HepG2 (cell line): ENCODE measurements around the gene ULBP2. TPM values are rescaled to one million over a fixed set of nuclear protein-coding genes. Genes with fewer than 3 reads are reported as not detected.

Experiments
- ATAC-seq: fragments of 200-7000 bp; cut with Tn5 transposase; 3 replicates; pipeline ENCODE4 v1.9.1; 2020; ENCODE audit warnings: mild to moderate bottlenecking, moderate library complexity
- BruUV-seq: library from RNA; stranded (reverse); fragments of 400-500 nt; replicated peaks from 2 replicates; lab custom pipeline; 2021; lab: Mats Ljungman, UMichigan
- CTCF ChIA-PET: fragments of 300-600 bp; formaldehyde crosslinking; extraction: SDS; loops from one replicate; lab custom pipeline; 2021; ENCODE audit warnings: low total read pairs, inconsistent platforms, low intra/inter-chr PET ratio; lab: Yijun Ruan, JAX
- POLR2A ChIA-PET: fragments of 350-600 bp; sonication (Branson Sonifier 250); formaldehyde crosslinking; loops from one replicate; lab custom pipeline; 2020; ENCODE audit warnings: antibody characterized with exemption, inconsistent platforms; lab: Yijun Ruan, JAX
- DNase-seq: peaks from one replicate; pipeline ENCODE4 v3.0.0-alpha.2; 2015; ENCODE audit warnings: low spot score
- FAIRE-seq: peaks from 3 replicates; lab custom pipeline; 2011; peaks lifted over from hg19 to GRCh38; lab: Jason Lieb, UNC
- H2AFZ ChIP-seq: one replicate; pipeline ENCODE4 v1.6.1; 2011; ENCODE audit warnings: low read length, inconsistent platforms
- H3K27ac ChIP-seq: fragments of 300-600 bp; 3 replicates; pipeline ENCODE4 v1.8.0; 2011; ENCODE audit warnings: mixed run types, mild to moderate bottlenecking, mixed read lengths, low read length, inconsistent platforms; ENCODE audit not compliant: insufficient read depth; ENCODE audit errors: extremely low read length
- H3K27me3 ChIP-seq, 2 experiments: fragments of 200-600 bp in 1 of 2; 2 replicates in 1 of 2; 3 replicates in 1 of 2; pipeline versions ENCODE4 v1.6.0 to v1.8.0; 2011; ENCODE audit warnings: low read length in 2 of 2, mild to moderate bottlenecking in 2 of 2, moderate library complexity in 2 of 2, inconsistent platforms in 1 of 2; ENCODE audit not compliant: insufficient read depth in 2 of 2, control insufficient read depth in 1 of 2
- H3K36me3 ChIP-seq, 2 experiments: fragments of 200-600 bp in 1 of 2; replicated peaks in 1 of 2; 2 replicates in 1 of 2; 3 replicates in 1 of 2; pipeline versions ENCODE4 v1.5.1 to v1.8.0; 2011; ENCODE audit warnings: low read length in 2 of 2, inconsistent platforms in 1 of 2; ENCODE audit not compliant: insufficient read depth in 2 of 2, control insufficient read depth in 1 of 2
- H3K4me1 ChIP-seq: 2 replicates; pipeline ENCODE4 v1.5.1; 2012; ENCODE audit warnings: low read length, inconsistent platforms; ENCODE audit not compliant: insufficient read depth
- H3K4me2 ChIP-seq: 2 replicates; pipeline ENCODE4 v1.6.0; 2011; ENCODE audit warnings: low read depth, low read length, inconsistent platforms
- H3K4me3 ChIP-seq, 3 experiments: fragments of 200-600 bp in 1 of 3; sonication (generic), shearing (Covaris generic) in 1 of 3; replicated peaks in 1 of 3; 2 replicates each; pipeline ENCODE4 v1.5.1; 2011 to 2016; ENCODE audit warnings: low read length in 3 of 3, inconsistent platforms in 2 of 3, low read depth in 2 of 3, mild to moderate bottlenecking in 2 of 3, control low read depth in 1 of 3, mixed read lengths in 1 of 3; ENCODE audit not compliant: insufficient read depth in 1 of 3
- H3K79me2 ChIP-seq: one replicate; pipeline ENCODE4 v1.6.1; 2011; ENCODE audit warnings: low read length, inconsistent platforms; ENCODE audit not compliant: insufficient read depth
- H3K9ac ChIP-seq: 2 replicates; pipeline ENCODE4 v1.6.0; 2011; ENCODE audit warnings: mild to moderate bottlenecking, low read depth, low read length, inconsistent platforms; ENCODE audit not compliant: insufficient read depth
- H3K9me3 ChIP-seq: 2 replicates; pipeline ENCODE4 v1.5.1; 2012; ENCODE audit warnings: mild to moderate bottlenecking, low read length
- H4K20me1 ChIP-seq: 2 replicates; pipeline ENCODE4 v1.6.0; 2011; ENCODE audit warnings: inconsistent platforms, mild to moderate bottlenecking, low read length, moderate library complexity; ENCODE audit not compliant: insufficient read depth
- ATF1 ChIP-seq: IDR thresholded peaks from 2 replicates; pipeline ENCODE4 v1.6.1; 2016; ENCODE audit warnings: mild to moderate bottlenecking, control low read depth
- NCOA1 ChIP-seq: sonication (generic); formaldehyde crosslinking; IDR thresholded peaks from 2 replicates; pipeline ENCODE4 v1.9.0; 2021; ENCODE audit warnings: missing genetic modification reagents
- RAD51 ChIP-seq: fragments of 450-650 bp; IDR thresholded peaks from 2 replicates; pipeline ENCODE4 v1.6.1; 2016; ENCODE audit warnings: borderline replicate concordance
- WIZ ChIP-seq: sonication (generic); formaldehyde crosslinking; IDR thresholded peaks from 2 replicates; pipeline ENCODE4 v1.5.1; 2020; ENCODE audit warnings: mild to moderate bottlenecking, missing genetic modification reagents
- ZC3H4 ChIP-seq: sonication (generic); formaldehyde crosslinking; IDR thresholded peaks from 2 replicates; pipeline ENCODE4 v1.4.0; 2020; ENCODE audit warnings: missing genetic modification reagents, borderline replicate concordance
- ZNF124 ChIP-seq: sonication (generic); formaldehyde crosslinking; IDR thresholded peaks from 2 replicates; pipeline ENCODE4 v1.4.0; 2020; ENCODE audit warnings: missing genetic modification reagents
- ZNF256 ChIP-seq: sonication (generic); formaldehyde crosslinking; conservative IDR thresholded peaks from 2 replicates; pipeline ENCODE4 v1.4.0; 2020; ENCODE audit warnings: missing genetic modification reagents
- WGBS: methylation state at CpG from one replicate; pipeline ENCODE4 v1.1.6; 2017; ENCODE audit warnings: low lambda C conversion rate; 5-methylcytosine and 5-hydroxymethylcytosine counted together
- in situ Hi-C: cut with HindIII; loops from 2 replicates; pipeline ENCODE4 v1.10.0; 2017; ENCODE audit warnings: low pct_unique_long_range_greater_than_20kb; ENCODE audit not compliant: extremely low pct_ligation_motif_present
- intact Hi-C: fragments of 100-400 bp; cut with micrococcal nuclease; formaldehyde crosslinking; loops from one replicate; pipeline ENCODE4 v1.10.0; 2022; ENCODE audit not compliant: unreplicated experiment
- polyA plus RNA-seq, 8 experiments: library from polyadenylated mRNA; depleted of rRNA in 3 of 8; stranded (reverse) in 7 of 8; unstranded in 1 of 8; fragments of >200 nt; fragmentation: Illumina TruSeq in 4 of 8; extraction: Trizol in 4 of 8; gene quantifications; 2 replicates each; pipeline versions ENCODE4 v1.2.1 to v1.2.3, GENCODE V29; 2011 to 2016; ENCODE audit warnings: low read depth in 4 of 8, missing spikeins in 1 of 8, mixed read lengths in 1 of 8; ENCODE audit not compliant: insufficient read depth in 1 of 8
- total RNA-seq, 5 experiments: library from RNA; depleted of rRNA; stranded (reverse); fragments of >200 nt; fragmentation: Illumina TruSeq; extraction: Trizol; gene quantifications; 2 replicates each; pipeline ENCODE4 v1.2.3, GENCODE V29; 2016; ENCODE audit warnings: low read depth in 1 of 5
- TF ChIP-seq, protein P1 (sequence below): sonication (generic); formaldehyde crosslinking; IDR thresholded peaks from 2 replicates; pipeline ENCODE4 v1.5.1; 2020; ENCODE audit warnings: mild to moderate bottlenecking, missing genetic modification reagents, moderate library complexity
- TF ChIP-seq, protein P2 (sequence below), 2 experiments: sonication (generic) in 1 of 2; formaldehyde crosslinking in 1 of 2; IDR thresholded peaks; 2 replicates each; pipeline versions ENCODE4 v1.4.0 to v1.6.1; 2018 to 2020; ENCODE audit warnings: missing genetic modification reagents in 2 of 2, borderline replicate concordance in 1 of 2, low read depth in 1 of 2, mild to moderate bottlenecking in 1 of 2, missing biosample characterization in 1 of 2
- TF ChIP-seq, protein P3 (sequence below): sonication (generic); formaldehyde crosslinking; IDR thresholded peaks from 2 replicates; pipeline ENCODE4 v1.8.0; 2023; ENCODE audit warnings: mild to moderate bottlenecking, missing genetic modification reagents

The ULBP2 gene
- total and polyA plus RNA-seq, 2 of the 13 experiments (the other 11 are each of a cell fraction or from before 2014, with no cell fraction given), result not detected

DNA sequence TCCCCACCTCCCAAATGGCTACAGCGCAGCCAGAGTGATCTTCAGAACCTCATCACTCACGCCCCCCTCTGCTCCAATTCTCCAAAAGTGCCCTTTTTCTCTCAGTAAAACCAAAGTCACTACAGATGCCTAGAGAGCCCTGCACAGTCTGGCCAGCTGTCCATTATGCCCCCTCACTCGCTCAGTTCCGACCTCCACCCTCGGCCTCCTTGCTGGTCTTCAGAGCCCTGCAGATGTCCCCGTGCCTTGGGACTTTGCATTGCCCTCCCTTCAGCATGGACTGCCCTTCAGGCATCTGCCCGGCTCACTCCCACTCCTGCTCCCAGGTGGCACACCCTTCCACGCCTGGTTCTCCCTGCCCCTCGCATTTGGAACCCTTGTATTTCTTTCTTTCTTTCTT is 42.8 kb upstream of the ULBP2 start:
- POLR2A ChIA-PET, result no interaction called here

More for the DNA sequence above, 42.8 kb upstream of the ULBP2 start:
- H3K9me3 ChIP-seq, result no peaks in the 10 kb centered on the region
- no peak overlapping the region for H3K9ac ChIP-seq
- no peaks in the 10 kb centered on the region for H3K79me2 ChIP-seq
- FAIRE-seq (no peak), DNase-seq (no peak), ATAC-seq (no peak)
- 51% methylated on average over 9 of the region's 9 CpGs for WGBS
- no peaks in the 10 kb centered on the region for H4K20me1 ChIP-seq
- no TSS peak for BruUV-seq
- no peak overlapping the region for H3K4me3 ChIP-seq
- TF ChIP-seq ZC3H4, result no peak
- TF ChIP-seq, protein P1, sequence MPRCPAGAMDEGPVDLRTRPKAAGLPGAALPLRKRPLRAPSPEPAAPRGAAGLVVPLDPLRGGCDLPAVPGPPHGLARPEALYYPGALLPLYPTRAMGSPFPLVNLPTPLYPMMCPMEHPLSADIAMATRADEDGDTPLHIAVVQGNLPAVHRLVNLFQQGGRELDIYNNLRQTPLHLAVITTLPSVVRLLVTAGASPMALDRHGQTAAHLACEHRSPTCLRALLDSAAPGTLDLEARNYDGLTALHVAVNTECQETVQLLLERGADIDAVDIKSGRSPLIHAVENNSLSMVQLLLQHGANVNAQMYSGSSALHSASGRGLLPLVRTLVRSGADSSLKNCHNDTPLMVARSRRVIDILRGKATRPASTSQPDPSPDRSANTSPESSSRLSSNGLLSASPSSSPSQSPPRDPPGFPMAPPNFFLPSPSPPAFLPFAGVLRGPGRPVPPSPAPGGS (CRISPR knock-in tag), result no peak
- TF ChIP-seq ATF1 (CRISPR knock-in tag), result no peak
- no peak for TF ChIP-seq NCOA1 (CRISPR knock-in tag)
- TF ChIP-seq, protein P2, sequence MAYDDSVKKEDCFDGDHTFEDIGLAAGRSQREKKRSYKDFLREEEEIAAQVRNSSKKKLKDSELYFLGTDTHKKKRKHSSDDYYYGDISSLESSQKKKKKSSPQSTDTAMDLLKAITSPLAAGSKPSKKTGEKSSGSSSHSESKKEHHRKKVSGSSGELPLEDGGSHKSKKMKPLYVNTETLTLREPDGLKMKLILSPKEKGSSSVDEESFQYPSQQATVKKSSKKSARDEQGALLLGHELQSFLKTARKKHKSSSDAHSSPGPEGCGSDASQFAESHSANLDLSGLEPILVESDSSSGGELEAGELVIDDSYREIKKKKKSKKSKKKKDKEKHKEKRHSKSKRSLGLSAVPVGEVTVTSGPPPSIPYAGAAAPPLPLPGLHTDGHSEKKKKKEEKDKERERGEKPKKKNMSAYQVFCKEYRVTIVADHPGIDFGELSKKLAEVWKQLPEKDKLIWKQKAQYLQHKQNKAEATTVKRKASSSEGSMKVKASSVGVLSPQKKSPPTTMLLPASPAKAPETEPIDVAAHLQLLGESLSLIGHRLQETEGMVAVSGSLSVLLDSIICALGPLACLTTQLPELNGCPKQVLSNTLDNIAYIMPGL (CRISPR knock-in tag; IDR thresholded peaks at IDR 0.05; ENCODE audit: borderline replicate concordance in 1 of 2, low read depth in 1 of 2), result no peak
- TF ChIP-seq RAD51, result no peak
- TF ChIP-seq WIZ (CRISPR knock-in tag), result no peak
- TF ChIP-seq ZNF124 (CRISPR knock-in tag), result no peak
- TF ChIP-seq ZNF256 (CRISPR knock-in tag), result no peak
- TF ChIP-seq, protein P3, sequence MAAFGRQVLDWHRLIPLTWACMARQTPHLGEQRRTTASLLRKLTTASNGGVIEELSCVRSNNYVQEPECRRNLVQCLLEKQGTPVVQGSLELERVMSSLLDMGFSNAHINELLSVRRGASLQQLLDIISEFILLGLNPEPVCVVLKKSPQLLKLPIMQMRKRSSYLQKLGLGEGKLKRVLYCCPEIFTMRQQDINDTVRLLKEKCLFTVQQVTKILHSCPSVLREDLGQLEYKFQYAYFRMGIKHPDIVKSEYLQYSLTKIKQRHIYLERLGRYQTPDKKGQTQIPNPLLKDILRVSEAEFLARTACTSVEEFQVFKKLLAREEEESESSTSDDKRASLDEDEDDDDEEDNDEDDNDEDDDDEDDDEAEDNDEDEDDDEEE (CRISPR knock-in tag), result no peak
- intact Hi-C loops, result no loop called here
- CTCF ChIA-PET, result no interaction called here
- peaks cover 7 to 71% of the 10 kb centered on the region in 2 experiments for H3K27me3 ChIP-seq
- H3K36me3 ChIP-seq, result no peaks in the 10 kb centered on the region
- in situ Hi-C loops, result no loop called here
- peaks cover 36% of the 10 kb centered on the region for H3K4me1 ChIP-seq
- no peak overlapping the region for H3K27ac ChIP-seq
- no peak overlapping the region for H2AFZ ChIP-seq
- H3K4me2 ChIP-seq, result no peak overlapping the region
